SK-N-SH (cell line): Measurements from ENCODE around the gene TASP1.

Experiments used
- EP300 ChIP-seq, 2 experiments: IDR thresholded peaks; 2 replicates each; pipeline versions ENCODE4 v1.4.0 to v1.6.1; 2012; ENCODE audit warnings: borderline replicate concordance in 1 of 2, low read depth in 1 of 2, low read length in 1 of 2
- FOSL2 ChIP-seq: IDR thresholded peaks from 2 replicates; pipeline ENCODE4 v1.4.0; 2012; ENCODE audit warnings: low read depth, mild to moderate bottlenecking, moderate library complexity, borderline replicate concordance
- JUND ChIP-seq: IDR thresholded peaks from 2 replicates; pipeline ENCODE4 v1.4.0; 2012
- MAX ChIP-seq: IDR thresholded peaks from 2 replicates; pipeline ENCODE4 v1.4.0; 2012; ENCODE audit warnings: low read depth
- RAD21 ChIP-seq: IDR thresholded peaks from 2 replicates; pipeline ENCODE4 v1.6.1; 2012; ENCODE audit warnings: mild to moderate bottlenecking, low read length
- TCF12 ChIP-seq: IDR thresholded peaks from 2 replicates; pipeline ENCODE4 v1.4.0; 2012
- TEAD4 ChIP-seq: IDR thresholded peaks from 2 replicates; pipeline ENCODE4 v1.4.0; 2012; ENCODE audit warnings: mild to moderate bottlenecking, borderline replicate concordance; ENCODE audit not compliant: insufficient read depth
- USF1 ChIP-seq: IDR thresholded peaks from 2 replicates; pipeline ENCODE4 v1.4.0; 2012; ENCODE audit warnings: low read depth, borderline replicate concordance
- USF2 ChIP-seq: fragments of 150-350 bp; IDR thresholded peaks from 2 replicates; pipeline ENCODE4 v1.6.1; 2017; ENCODE audit warnings: antibody characterized with exemption, low read length, low read depth, borderline replicate concordance
- TF ChIP-seq, protein P1 (sequence below): fragments of 200-600 bp; sonication (generic); IDR thresholded peaks from 2 replicates; pipeline ENCODE4 v1.6.1; 2017; ENCODE audit warnings: antibody characterized with exemption, mild to moderate bottlenecking, moderate library complexity
- TF ChIP-seq, protein P2 (sequence below): IDR thresholded peaks from 2 replicates; pipeline ENCODE4 v1.6.1; 2012; ENCODE audit warnings: mild to moderate bottlenecking, low read depth, low read length, moderate library complexity

DNA sequence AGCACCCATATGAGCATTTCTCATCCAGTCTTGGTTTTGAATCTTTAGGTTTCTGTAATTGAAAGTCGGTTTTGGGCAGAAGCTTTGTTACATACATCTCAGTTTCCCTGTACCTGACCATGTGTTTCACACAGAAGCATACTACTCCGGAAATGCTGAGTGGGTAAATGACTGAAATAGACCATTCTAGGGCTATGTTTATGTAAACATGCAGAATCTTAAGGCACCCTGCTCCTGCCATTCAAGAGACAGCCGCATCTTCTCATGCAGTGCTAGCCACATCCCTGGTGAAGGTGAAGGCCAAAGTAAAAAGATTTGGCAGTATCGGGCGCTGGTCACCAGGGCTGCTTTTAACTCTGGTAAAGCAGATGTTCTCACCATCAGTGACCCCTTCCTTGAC is 246.3 kb downstream of the TASP1 start:
- TF ChIP-seq, protein P1, sequence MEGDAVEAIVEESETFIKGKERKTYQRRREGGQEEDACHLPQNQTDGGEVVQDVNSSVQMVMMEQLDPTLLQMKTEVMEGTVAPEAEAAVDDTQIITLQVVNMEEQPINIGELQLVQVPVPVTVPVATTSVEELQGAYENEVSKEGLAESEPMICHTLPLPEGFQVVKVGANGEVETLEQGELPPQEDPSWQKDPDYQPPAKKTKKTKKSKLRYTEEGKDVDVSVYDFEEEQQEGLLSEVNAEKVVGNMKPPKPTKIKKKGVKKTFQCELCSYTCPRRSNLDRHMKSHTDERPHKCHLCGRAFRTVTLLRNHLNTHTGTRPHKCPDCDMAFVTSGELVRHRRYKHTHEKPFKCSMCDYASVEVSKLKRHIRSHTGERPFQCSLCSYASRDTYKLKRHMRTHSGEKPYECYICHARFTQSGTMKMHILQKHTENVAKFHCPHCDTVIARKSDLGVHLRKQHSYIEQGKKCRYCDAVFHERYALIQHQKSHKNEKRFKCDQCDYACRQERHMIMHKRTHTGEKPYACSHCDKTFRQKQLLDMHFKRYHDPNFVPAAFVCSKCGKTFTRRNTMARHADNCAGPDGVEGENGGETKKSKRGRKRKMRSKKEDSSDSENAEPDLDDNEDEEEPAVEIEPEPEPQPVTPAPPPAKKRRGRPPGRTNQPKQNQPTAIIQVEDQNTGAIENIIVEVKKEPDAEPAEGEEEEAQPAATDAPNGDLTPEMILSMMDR, result no peak
- TF ChIP-seq TCF12, result no peak
- TF ChIP-seq, protein P2, sequence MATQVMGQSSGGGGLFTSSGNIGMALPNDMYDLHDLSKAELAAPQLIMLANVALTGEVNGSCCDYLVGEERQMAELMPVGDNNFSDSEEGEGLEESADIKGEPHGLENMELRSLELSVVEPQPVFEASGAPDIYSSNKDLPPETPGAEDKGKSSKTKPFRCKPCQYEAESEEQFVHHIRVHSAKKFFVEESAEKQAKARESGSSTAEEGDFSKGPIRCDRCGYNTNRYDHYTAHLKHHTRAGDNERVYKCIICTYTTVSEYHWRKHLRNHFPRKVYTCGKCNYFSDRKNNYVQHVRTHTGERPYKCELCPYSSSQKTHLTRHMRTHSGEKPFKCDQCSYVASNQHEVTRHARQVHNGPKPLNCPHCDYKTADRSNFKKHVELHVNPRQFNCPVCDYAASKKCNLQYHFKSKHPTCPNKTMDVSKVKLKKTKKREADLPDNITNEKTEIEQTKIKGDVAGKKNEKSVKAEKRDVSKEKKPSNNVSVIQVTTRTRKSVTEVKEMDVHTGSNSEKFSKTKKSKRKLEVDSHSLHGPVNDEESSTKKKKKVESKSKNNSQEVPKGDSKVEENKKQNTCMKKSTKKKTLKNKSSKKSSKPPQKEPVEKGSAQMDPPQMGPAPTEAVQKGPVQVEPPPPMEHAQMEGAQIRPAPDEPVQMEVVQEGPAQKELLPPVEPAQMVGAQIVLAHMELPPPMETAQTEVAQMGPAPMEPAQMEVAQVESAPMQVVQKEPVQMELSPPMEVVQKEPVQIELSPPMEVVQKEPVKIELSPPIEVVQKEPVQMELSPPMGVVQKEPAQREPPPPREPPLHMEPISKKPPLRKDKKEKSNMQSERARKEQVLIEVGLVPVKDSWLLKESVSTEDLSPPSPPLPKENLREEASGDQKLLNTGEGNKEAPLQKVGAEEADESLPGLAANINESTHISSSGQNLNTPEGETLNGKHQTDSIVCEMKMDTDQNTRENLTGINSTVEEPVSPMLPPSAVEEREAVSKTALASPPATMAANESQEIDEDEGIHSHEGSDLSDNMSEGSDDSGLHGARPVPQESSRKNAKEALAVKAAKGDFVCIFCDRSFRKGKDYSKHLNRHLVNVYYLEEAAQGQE, result no peak
- TF ChIP-seq JUND, result no peak
- no peak for TF ChIP-seq USF2
- TF ChIP-seq MAX, result no peak
- TF ChIP-seq RAD21, result no peak
- TF ChIP-seq TEAD4, result no peak
- TF ChIP-seq USF1, result no peak
- no peak for TF ChIP-seq EP300 (IDR thresholded peaks at IDR 0.05; ENCODE audit: borderline replicate concordance in 1 of 2, low read depth in 1 of 2, low read length in 1 of 2)
- TF ChIP-seq FOSL2, result no peak
